DOHH2 (cell line): Measurements from ENCODE around the gene MYOG.

Experiments
- H3F3A ChIP-seq: fragments of 200-600 bp; sonication (generic), shearing (Covaris generic); 2 replicates; pipeline ENCODE4 v1.6.0; 2016; ENCODE audit warnings: antibody characterized with exemption, mild to moderate bottlenecking; ENCODE audit not compliant: control insufficient read depth, insufficient read depth
- H3K27ac ChIP-seq: fragments of 200-600 bp; sonication (generic); 2 replicates; pipeline ENCODE4 v1.5.1; 2014; ENCODE audit warnings: low read depth, mild to moderate bottlenecking, low read length, moderate library complexity
- H3K27me3 ChIP-seq: fragments of 200-600 bp; sonication (generic); 2 replicates; pipeline ENCODE4 v1.6.1; 2014; ENCODE audit warnings: mild to moderate bottlenecking, low read length, mixed read lengths; ENCODE audit not compliant: control insufficient read depth
- H3K36me3 ChIP-seq: fragments of 200-600 bp; sonication (generic); 2 replicates; pipeline ENCODE4 v1.6.1; 2014; ENCODE audit warnings: mild to moderate bottlenecking, low read length, moderate library complexity, mixed read lengths; ENCODE audit not compliant: control insufficient read depth
- H3K4me1 ChIP-seq: fragments of 200-600 bp; sonication (generic); 2 replicates; pipeline ENCODE4 v1.6.1; 2014; ENCODE audit warnings: mild to moderate bottlenecking, low read length, mixed read lengths; ENCODE audit not compliant: control insufficient read depth
- H3K4me2 ChIP-seq: fragments of 200-600 bp; sonication (generic); 2 replicates; pipeline ENCODE4 v1.6.0; 2014; ENCODE audit warnings: mild to moderate bottlenecking, low read length, moderate library complexity
- H3K4me3 ChIP-seq: fragments of 200-600 bp; sonication (generic); 2 replicates; pipeline ENCODE4 v1.5.1; 2014; ENCODE audit warnings: mild to moderate bottlenecking, low read length, mixed read lengths
- H3K79me2 ChIP-seq: fragments of 200-600 bp; sonication (generic); 2 replicates; pipeline ENCODE4 v1.6.1; 2014; ENCODE audit warnings: mild to moderate bottlenecking, low read length, mixed read lengths; ENCODE audit not compliant: control insufficient read depth
- H3K9me2 ChIP-seq: fragments of 200-600 bp; sonication (generic); replicated peaks from 2 replicates; pipeline ENCODE4 v1.6.1; 2014; ENCODE audit warnings: mild to moderate bottlenecking, low read length, mixed read lengths; ENCODE audit not compliant: control insufficient read depth
- H3K9me3 ChIP-seq: fragments of 200-600 bp; sonication (generic); 2 replicates; pipeline ENCODE4 v1.6.1; 2014; ENCODE audit warnings: antibody characterized with exemption, low read length, mixed read lengths; ENCODE audit not compliant: control insufficient read depth, insufficient read depth
- H4K20me1 ChIP-seq: fragments of 200-600 bp; sonication (generic); 2 replicates; pipeline ENCODE4 v1.6.0; 2014; ENCODE audit warnings: low read depth, mild to moderate bottlenecking, antibody characterized with exemption, low read length, moderate library complexity; ENCODE audit not compliant: control insufficient read depth, insufficient read depth
- CTCF ChIP-seq: fragments of 200-600 bp; sonication (generic); IDR thresholded peaks from one replicate; pipeline ENCODE4 v1.5.1; 2014; ENCODE audit warnings: antibody characterized with exemption, mild to moderate bottlenecking, low read depth, low read length; ENCODE audit not compliant: poor library complexity, severe bottlenecking
- EZH2phosphoT487 ChIP-seq: fragments of 200-600 bp; sonication (generic); IDR thresholded peaks from 2 replicates; pipeline ENCODE4 v1.6.1; 2017; ENCODE audit warnings: borderline replicate concordance, mild to moderate bottlenecking, antibody characterized with exemption, low read length, moderate library complexity, mixed read lengths

Gene MYOG

DNA sequence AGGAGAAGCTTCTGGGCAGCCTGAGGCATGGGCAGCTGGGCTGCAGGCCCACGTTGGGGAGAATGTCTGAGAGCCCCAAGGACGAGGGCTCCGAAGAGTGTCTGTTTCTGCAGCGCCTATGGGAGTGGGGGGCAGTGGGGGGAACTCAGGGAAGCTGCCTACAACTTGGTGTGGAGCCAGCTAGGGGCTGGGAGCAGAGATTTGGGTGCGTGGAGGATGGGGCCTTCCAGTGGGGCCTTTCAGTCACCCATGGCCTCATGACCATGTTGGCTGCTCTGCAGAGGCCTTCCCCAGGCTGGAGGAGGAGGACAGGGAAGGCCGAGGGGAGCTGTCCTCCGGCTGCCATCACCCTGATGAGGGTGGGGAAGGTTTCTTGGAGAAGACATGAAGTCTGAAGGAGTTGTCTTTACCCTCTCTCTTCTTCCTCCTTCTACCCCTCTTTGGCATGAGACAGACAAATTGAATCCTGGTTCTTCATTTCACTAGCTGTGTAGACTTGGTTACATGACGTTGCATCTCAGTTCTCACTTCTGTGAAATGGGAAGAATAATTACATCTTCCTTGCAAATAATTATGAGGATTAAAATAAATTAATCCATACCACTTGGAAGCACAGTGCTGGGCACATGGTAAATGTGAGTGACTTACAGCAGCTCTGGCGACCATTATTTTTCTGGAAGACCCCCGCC, 51.2 kb downstream of the MYOG start:
- H3K27me3 ChIP-seq, result peaks cover 7% of the 10 kb centered on the region; the same call in 1 of the 2 replicates
- H3K4me2 ChIP-seq, result no peak overlapping the region
- no peak overlapping the region for H3K27ac ChIP-seq
- no peaks in the 10 kb centered on the region for H3K9me3 ChIP-seq
- H3F3A ChIP-seq, result no peaks in the 10 kb centered on the region
- no peaks in the 10 kb centered on the region for H4K20me1 ChIP-seq
- H3K36me3 ChIP-seq, result no peaks in the 10 kb centered on the region
- H3K4me1 ChIP-seq, result no peaks in the 10 kb centered on the region
- H3K4me3 ChIP-seq, result no peak overlapping the region
- no peak for TF ChIP-seq CTCF
- TF ChIP-seq EZH2phosphoT487, result no peak
- no peaks in the 10 kb centered on the region for H3K9me2 ChIP-seq
- H3K79me2 ChIP-seq, result no peaks in the 10 kb centered on the region

- Histone ChIP-seq H3K4me3 (no peak overlapping the region), H3K4me2 (no peak overlapping the region), H3K9me3 (no peaks in the 10 kb centered on the region), H3K36me3 (no peaks in the 10 kb centered on the region), H3K4me1 (no peaks in the 10 kb centered on the region), H3K27me3 (peaks cover 7% of the 10 kb centered on the region; the same call in 1 of the 2 replicates), H3K79me2 (no peaks in the 10 kb centered on the region), H3K9me2 (no peaks in the 10 kb centered on the region), H3K27ac (no peak overlapping the region), H3F3A (no peaks in the 10 kb centered on the region), H4K20me1 (no peaks in the 10 kb centered on the region)
- no peak for TF ChIP-seq CTCF
- TF ChIP-seq EZH2phosphoT487, result no peak
Observed at GRCh38 chr1:203033917-203034316, 51.9 kb downstream of the MYOG start.

DNA sequence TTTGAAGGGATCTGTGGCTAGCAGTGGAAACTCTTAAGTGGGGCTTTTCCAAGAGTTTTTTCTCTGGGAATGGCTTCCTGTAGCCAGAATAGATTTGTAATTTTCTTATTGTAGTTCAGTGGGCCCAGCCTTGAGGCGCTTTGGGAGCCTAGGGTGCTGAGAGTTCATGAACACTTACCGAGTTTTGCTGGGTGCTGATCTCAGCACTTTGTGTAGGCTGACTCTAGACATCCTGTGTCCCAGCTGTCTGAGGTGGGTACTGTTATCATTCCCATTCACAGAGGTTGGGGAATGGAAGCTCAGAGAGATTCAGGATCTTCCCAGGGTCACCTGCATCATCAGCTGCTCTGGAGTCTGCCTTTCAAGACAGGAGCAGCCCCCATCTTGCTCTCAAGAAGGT, 52.5 kb downstream of the MYOG start:
- Histone ChIP-seq H3K4me1 (no peaks in the 10 kb centered on the region), H3K27ac (no peak overlapping the region), H3K27me3 (peaks cover 7% of the 10 kb centered on the region; the same call in 1 of the 2 replicates), H3K36me3 (no peaks in the 10 kb centered on the region), H4K20me1 (no peaks in the 10 kb centered on the region), H3K4me3 (no peak overlapping the region), H3F3A (no peaks in the 10 kb centered on the region), H3K9me3 (no peaks in the 10 kb centered on the region), H3K9me2 (no peaks in the 10 kb centered on the region), H3K79me2 (no peaks in the 10 kb centered on the region), H3K4me2 (no peak overlapping the region)
- TF ChIP-seq EZH2phosphoT487, result no peak
